HG03139 (cell line): ENCODE measurements around the gene CCL19.

ENCODE experiments used
- ATAC-seq: cut with Tn5 transposase; IDR thresholded peaks from one replicate; pipeline ENCODE4 v1.9.1; 2021; ENCODE audit not compliant: unreplicated experiment

CCL19 gene

DNA sequence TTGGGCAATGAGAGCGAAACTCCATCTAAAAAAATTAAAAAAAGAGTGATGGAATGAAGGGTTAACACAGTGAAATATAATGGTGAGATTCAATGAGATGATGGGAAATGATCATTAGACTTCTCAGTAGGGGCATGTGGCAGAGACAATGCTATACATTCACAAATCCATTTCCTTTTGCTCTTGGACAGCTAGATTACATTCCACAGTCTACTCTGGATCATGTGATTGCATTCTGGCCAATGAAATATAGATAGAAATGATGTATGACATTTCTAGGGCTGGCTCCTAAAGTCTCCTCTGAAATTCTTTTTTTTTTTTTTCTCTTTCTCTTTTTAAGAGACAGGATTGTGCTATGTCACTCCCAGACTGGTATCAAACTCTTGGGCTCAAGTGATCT, 48.4 kb downstream of the CCL19 start:
- no peak for ATAC-seq
